K562 (cell line): Measurements from ENCODE around the gene DPY19L1. TPM values are rescaled to one million over a fixed set of nuclear protein-coding genes. Genes with fewer than 3 reads are reported as not detected.

Source experiments
- ARID3A ChIP-seq: IDR thresholded peaks from 2 replicates; pipeline ENCODE4 v1.6.1; 2012; ENCODE audit warnings: low read depth, low read length, improper control_type of control experiment, borderline replicate concordance
- BCL6 ChIP-seq: fragments of 250-450 bp; sonication (Bioruptor Pico); IDR thresholded peaks from 2 replicates; pipeline ENCODE4 v1.4.0; 2020
- CBX2 ChIP-seq: fragments of 200-600 bp; sonication (generic); IDR thresholded peaks from one replicate; pipeline ENCODE4 v1.6.1; 2012; ENCODE audit warnings: mild to moderate bottlenecking, low read length, inconsistent platforms; ENCODE audit not compliant: insufficient read depth, poor library complexity, severe bottlenecking
- CCAR2 ChIP-seq: fragments of 200-400 bp; formaldehyde crosslinking; IDR thresholded peaks from 2 replicates; pipeline ENCODE4 v1.6.1; 2017; ENCODE audit warnings: mild to moderate bottlenecking, low read depth, low read length
- CCNT2 ChIP-seq: IDR thresholded peaks from 2 replicates; pipeline ENCODE4 v1.6.1; 2011; ENCODE audit warnings: borderline replicate concordance, low read depth, mild to moderate bottlenecking, moderate library complexity, mixed read lengths, low read length; ENCODE audit not compliant: insufficient read length; ENCODE audit errors: extremely low read depth
- DNMT1 ChIP-seq: fragments of 450-650 bp; IDR thresholded peaks from 2 replicates; pipeline ENCODE4 v1.6.1; 2016; ENCODE audit warnings: antibody characterized with exemption, mild to moderate bottlenecking
- ESRRA ChIP-seq: fragments of 450-650 bp; IDR thresholded peaks from 2 replicates; pipeline ENCODE4 v1.6.1; 2014; ENCODE audit warnings: low read depth, mild to moderate bottlenecking, moderate library complexity, borderline replicate concordance
- FOXM1 ChIP-seq, 2 experiments: fragments of 450-650 bp in 1 of 2; sonication (generic) in 1 of 2; formaldehyde crosslinking in 1 of 2; IDR thresholded peaks; 2 replicates each; pipeline versions ENCODE4 v1.6.1 to v1.9.0; 2017 to 2022; ENCODE audit warnings: low read depth in 2 of 2, mild to moderate bottlenecking in 2 of 2, missing genetic modification reagents in 1 of 2, moderate library complexity in 1 of 2
- GATAD2B ChIP-seq: fragments of 450-650 bp; IDR thresholded peaks from 2 replicates; pipeline ENCODE4 v1.6.1; 2017; ENCODE audit warnings: mild to moderate bottlenecking, borderline replicate concordance
- MTA2 ChIP-seq: fragments of 450-650 bp; IDR thresholded peaks from 2 replicates; pipeline ENCODE4 v1.6.1; 2016; ENCODE audit warnings: low read depth
- MTA3 ChIP-seq: fragments of 450-650 bp; formaldehyde crosslinking; IDR thresholded peaks from 2 replicates; pipeline ENCODE4 v1.6.1; 2017; ENCODE audit warnings: mild to moderate bottlenecking, borderline replicate concordance
- NBN ChIP-seq: fragments of 450-650 bp; IDR thresholded peaks from 2 replicates; pipeline ENCODE4 v1.6.1; 2016; ENCODE audit warnings: low read depth, mild to moderate bottlenecking
- NCOA1 ChIP-seq: fragments of 450-650 bp; IDR thresholded peaks from 2 replicates; pipeline ENCODE4 v1.6.1; 2016; ENCODE audit warnings: low read depth
- NCOR1 ChIP-seq: fragments of 450-650 bp; IDR thresholded peaks from 2 replicates; pipeline ENCODE4 v1.6.1; 2016; ENCODE audit warnings: mild to moderate bottlenecking, moderate library complexity
- NRF1 ChIP-seq, 2 experiments: fragments of 450-650 bp; IDR thresholded peaks in 1 of 2; conservative IDR thresholded peaks in 1 of 2; 2 replicates each; pipeline ENCODE4 v1.6.1; 2014; ENCODE audit warnings: mild to moderate bottlenecking in 2 of 2
- SNAPC5 ChIP-seq: fragments of 250-450 bp; sonication (Bioruptor Pico); IDR thresholded peaks from 2 replicates; pipeline ENCODE4 v1.8.0; 2021; ENCODE audit warnings: moderate library complexity, mild to moderate bottlenecking, inconsistent platforms
- STAT5B ChIP-seq: fragments of 250-450 bp; sonication (Bioruptor Pico); IDR thresholded peaks from 2 replicates; pipeline ENCODE4 v1.8.0; 2021; ENCODE audit warnings: mild to moderate bottlenecking, inconsistent platforms
- TAF1 ChIP-seq: IDR thresholded peaks from 2 replicates; pipeline ENCODE4 v1.6.1; 2011; ENCODE audit warnings: mild to moderate bottlenecking, low read length, moderate library complexity; ENCODE audit not compliant: insufficient read depth, control insufficient read depth, severe bottlenecking; ENCODE audit errors: extremely low read depth
- TBP ChIP-seq: optimal IDR thresholded peaks from 2 replicates; pipeline ENCODE3; 2011; ENCODE audit warnings: low read depth, low read length, improper control_type of control experiment
- polyA plus RNA-seq, 8 experiments: library from polyadenylated mRNA; depleted of rRNA in 4 of 8; stranded (reverse) in 5 of 8; unstranded in 3 of 8; fragments of >200 nt; fragmentation: Nextera tagmentation in 2 of 8; fragmentation: Illumina TruSeq in 1 of 8; extraction: Ambion mirVana in 2 of 8; extraction: Trizol in 1 of 8; gene quantifications; 2 replicates each; pipeline versions ENCODE4 v1.2.1 to v1.2.3, GENCODE V29; 2011 to 2014; ENCODE audit warnings: inconsistent platforms in 1 of 8, missing spikeins in 1 of 8
- total RNA-seq, 7 experiments: library from RNA; depleted of rRNA in 6 of 7; stranded (reverse); fragments of >200 nt in 6 of 7; fragmentation: Illumina TruSeq in 2 of 7; extraction: Trizol in 2 of 7; gene quantifications; 2 replicates each; pipeline versions ENCODE4 v1.2.1 to v1.2.3, GENCODE V29; 2011 to 2021; ENCODE audit warnings: low replicate concordance in 1 of 7
- TF ChIP-seq, protein P1 (sequence below), 2 experiments: fragments of 150-350 bp in 1 of 2; IDR thresholded peaks; 2 replicates each; pipeline ENCODE4 v1.6.1; 2012 to 2016; ENCODE audit warnings: low read depth in 2 of 2, low read length in 2 of 2, mild to moderate bottlenecking in 1 of 2, moderate library complexity in 1 of 2
- TF ChIP-seq, protein P2 (sequence below): fragments of 450-650 bp; IDR thresholded peaks from 2 replicates; pipeline ENCODE4 v1.6.1; 2016; ENCODE audit warnings: antibody characterized with exemption

Gene DPY19L1
- total and polyA plus RNA-seq, 9 of the 15 experiments (the other 6 are each of a cell fraction or from before 2014, with no cell fraction given) = 4.0 to 34.3 (median 22.1) TPM

DNA sequence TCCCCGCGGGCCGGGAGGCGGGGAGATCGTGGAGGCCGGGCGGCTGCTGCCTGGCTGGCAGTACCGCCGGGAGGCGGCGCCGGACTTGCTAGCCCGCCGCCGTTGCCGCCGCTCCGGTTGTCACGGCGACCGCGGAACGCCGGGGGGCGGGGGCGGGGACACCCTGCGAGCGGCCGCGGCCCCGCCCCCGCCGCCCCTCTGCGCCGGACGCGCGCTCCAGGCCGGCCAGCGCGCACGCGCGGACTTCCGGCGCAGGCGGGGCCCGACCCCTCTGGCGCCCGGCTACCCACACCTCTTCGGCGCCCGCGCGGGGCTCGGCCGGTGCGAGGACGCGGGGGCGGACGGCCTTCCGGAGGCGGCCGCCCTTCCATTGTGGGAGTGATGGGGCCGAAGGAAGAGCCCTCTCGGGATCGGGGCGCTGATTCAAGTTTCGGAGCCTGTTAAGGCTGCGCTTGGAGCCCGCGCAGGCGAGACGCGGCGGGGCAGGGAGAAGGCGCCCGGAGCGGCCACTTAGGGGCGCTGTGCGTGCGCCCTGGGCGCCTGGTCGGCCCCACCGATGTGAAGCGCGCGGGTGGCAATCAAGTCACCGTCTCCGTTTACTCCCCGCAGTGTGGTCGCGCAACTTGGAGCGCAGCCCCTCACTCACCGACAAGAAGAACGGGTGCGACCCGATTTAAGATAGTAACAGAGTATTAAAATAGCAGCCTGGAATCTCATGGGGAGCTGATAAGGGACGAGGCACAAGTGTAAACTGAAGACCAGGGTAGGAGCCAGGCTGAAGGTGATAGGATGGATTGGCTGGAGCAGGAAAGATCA, 449 bp upstream of the DPY19L1 start (continued):
- TF ChIP-seq, protein P1, sequence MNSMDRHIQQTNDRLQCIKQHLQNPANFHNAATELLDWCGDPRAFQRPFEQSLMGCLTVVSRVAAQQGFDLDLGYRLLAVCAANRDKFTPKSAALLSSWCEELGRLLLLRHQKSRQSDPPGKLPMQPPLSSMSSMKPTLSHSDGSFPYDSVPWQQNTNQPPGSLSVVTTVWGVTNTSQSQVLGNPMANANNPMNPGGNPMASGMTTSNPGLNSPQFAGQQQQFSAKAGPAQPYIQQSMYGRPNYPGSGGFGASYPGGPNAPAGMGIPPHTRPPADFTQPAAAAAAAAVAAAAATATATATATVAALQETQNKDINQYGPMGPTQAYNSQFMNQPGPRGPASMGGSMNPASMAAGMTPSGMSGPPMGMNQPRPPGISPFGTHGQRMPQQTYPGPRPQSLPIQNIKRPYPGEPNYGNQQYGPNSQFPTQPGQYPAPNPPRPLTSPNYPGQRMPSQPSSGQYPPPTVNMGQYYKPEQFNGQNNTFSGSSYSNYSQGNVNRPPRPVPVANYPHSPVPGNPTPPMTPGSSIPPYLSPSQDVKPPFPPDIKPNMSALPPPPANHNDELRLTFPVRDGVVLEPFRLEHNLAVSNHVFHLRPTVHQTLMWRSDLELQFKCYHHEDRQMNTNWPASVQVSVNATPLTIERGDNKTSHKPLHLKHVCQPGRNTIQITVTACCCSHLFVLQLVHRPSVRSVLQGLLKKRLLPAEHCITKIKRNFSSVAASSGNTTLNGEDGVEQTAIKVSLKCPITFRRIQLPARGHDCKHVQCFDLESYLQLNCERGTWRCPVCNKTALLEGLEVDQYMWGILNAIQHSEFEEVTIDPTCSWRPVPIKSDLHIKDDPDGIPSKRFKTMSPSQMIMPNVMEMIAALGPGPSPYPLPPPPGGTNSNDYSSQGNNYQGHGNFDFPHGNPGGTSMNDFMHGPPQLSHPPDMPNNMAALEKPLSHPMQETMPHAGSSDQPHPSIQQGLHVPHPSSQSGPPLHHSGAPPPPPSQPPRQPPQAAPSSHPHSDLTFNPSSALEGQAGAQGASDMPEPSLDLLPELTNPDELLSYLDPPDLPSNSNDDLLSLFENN (IDR thresholded peaks at IDR 0.05; ENCODE audit: low read depth in 2 of 2, low read length in 2 of 2) = no peak
- TF ChIP-seq, protein P2, sequence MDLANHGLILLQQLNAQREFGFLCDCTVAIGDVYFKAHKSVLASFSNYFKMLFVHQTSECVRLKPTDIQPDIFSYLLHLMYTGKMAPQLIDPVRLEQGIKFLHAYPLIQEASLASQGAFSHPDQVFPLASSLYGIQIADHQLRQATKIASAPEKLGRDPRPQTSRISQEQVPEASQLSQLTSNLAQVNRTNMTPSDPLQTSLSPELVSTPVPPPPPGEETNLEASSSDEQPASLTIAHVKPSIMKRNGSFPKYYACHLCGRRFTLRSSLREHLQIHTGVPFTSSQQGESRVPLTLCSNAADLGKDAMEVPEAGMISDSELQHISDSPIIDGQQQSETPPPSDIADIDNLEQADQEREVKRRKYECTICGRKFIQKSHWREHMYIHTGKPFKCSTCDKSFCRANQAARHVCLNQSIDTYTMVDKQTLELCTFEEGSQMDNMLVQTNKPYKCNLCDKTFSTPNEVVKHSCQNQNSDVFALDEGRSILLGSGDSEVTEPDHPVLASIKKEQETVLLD = no peak
- TF ChIP-seq CBX2 (no peak), FOXM1 (IDR thresholded peaks at IDR 0.05; ENCODE audit: low read depth) (no peak), FOXM1 (CRISPR knock-in tag; IDR thresholded peaks at IDR 0.05; ENCODE audit: low read depth) (no peak), CCNT2 (peak; percentile 33), MTA3 (0 out of 2 replicates have a peak, but pooled peaks have one; percentile 62), NCOR1 (peak; percentile 13; the same call in 1 of the 2 replicates), ARID3A (no peak), TAF1 (peak; percentile 28), GATAD2B (peak; percentile 76; the same call in 1 of the 2 replicates), STAT5B (no peak), NBN (0 out of 2 replicates have a peak, but pooled peaks have one; percentile 24), ESRRA (0 out of 2 replicates have a peak, but pooled peaks have one; percentile 17), TBP (peak; percentile 17), DNMT1 (no peak), MTA2 (no peak), BCL6 (CRISPR knock-in tag) (no peak), SNAPC5 (CRISPR knock-in tag) (no peak), NCOA1 (no peak), NRF1 (conservative IDR thresholded peaks at IDR 0.05 in 1 of 2, IDR thresholded peaks at IDR 0.05 in 1 of 2) (peak; percentile 88 to 90), CCAR2 (no peak)
